ENCODE results near the gene TPO. TPM values are rescaled to one million over a fixed set of nuclear protein-coding genes. Genes with fewer than 3 reads are reported as not detected.

Gene TPO
- total RNA-seq, 4 donors from 2014 or later, result 7.2 to 32.6 (median 16.6) TPM

DNA sequence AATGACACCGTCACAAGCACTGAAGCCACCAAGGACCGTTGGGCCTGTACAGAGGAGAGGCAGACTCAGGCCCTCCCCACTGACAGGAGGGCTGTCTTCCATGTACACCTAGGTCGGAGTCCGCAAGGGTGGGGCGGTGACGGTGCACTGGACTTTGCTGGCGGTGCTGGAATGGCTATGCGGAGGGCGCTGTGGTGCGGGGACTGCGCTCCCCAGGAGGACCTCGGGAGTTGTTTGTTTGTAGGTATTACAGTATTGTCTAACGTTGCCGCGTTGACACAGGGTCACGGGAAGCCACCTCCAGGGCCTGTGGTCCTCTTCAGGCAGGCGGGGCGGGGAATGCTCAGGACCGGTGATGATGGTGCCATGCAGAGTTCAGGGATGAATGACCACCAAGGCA, 126.2 kb downstream of the TPO start:
- H3K4me3 ChIP-seq, result no peak overlapping the region
- no peaks in the 10 kb centered on the region for H3K9me3 ChIP-seq
- H3K27ac ChIP-seq, result no peak overlapping the region
- no peak for DNase-seq (ENCODE audit: low spot score in 2 of 2)
- no peaks in the 10 kb centered on the region for H3K4me1 ChIP-seq
- H3K36me3 ChIP-seq, result no peaks in the 10 kb centered on the region
- no peaks in the 10 kb centered on the region for H3K27me3 ChIP-seq
- 90 to 93% methylated on average over 19 of the region's 19 CpGs for WGBS, 2 donors
- TF ChIP-seq POLR2A (IDR thresholded peaks at IDR 0.05), result no peak
- no peak for TF ChIP-seq EP300 (IDR thresholded peaks at IDR 0.05)

GRCh38 chr2:1539973-1540372, 126.7 kb downstream of the TPO start:
- Histone ChIP-seq H3K36me3 (no peaks in the 10 kb centered on the region), H3K27ac (no peak overlapping the region), H3K9me3 (no peaks in the 10 kb centered on the region), H3K4me1 (no peaks in the 10 kb centered on the region), H3K27me3 (no peaks in the 10 kb centered on the region), H3K4me3 (no peak overlapping the region)
- 82 to 87% methylated on average over 13 of the region's 13 CpGs for WGBS, 2 donors
- TF ChIP-seq CTCF (IDR thresholded peaks at IDR 0.05) (no peak), EP300 (IDR thresholded peaks at IDR 0.05) (no peak), POLR2A (IDR thresholded peaks at IDR 0.05) (no peak)
- DNase-seq (ENCODE audit: low spot score in 2 of 2), result no peak

DNA sequence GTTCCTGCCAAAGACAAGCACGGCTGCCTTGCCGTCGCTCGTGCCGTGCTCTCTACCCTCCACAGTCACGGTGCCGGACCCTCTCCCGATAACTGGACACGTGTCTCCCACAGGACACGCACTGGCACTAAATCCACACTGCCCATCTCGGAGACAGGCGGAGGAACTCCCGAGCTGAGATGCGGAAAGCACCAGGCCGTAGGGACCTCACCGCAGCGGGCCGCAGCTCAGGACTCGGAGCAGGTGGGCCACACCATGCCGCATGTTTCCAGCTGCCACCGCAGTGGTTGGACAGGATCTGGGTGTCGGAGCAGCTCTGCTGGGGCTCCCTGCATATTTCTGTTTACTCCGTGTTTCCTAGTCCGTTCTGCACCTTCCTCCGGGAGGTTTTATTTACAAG, 127.2 kb downstream of the TPO start:
- WGBS, 2 donors, result 84 to 87% methylated on average over 19 to 20 of the region's 25 CpGs
- no peak for DNase-seq (ENCODE audit: low spot score in 2 of 2)
- TF ChIP-seq CTCF (IDR thresholded peaks at IDR 0.05) (no peak), POLR2A (IDR thresholded peaks at IDR 0.05) (no peak), EP300 (IDR thresholded peaks at IDR 0.05) (no peak)

DNA sequence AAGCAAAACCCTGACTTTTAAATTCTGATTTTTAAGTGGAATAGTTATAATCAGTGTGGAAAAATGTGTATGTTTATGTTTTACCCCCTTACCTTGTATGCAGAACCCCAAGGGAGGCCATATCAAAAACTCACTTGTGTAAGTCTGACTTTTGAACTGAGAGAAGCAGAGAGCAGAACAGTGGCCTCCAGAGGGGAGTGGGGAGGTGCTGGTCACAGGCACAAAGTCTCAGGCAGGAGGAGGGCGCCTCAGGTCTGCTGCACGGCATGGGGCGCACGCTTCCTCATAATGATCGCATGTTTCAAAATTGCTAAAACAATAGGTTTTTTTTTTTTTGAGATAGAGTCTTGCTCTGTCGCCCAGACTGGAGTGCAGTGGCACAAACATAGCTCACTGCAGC, 127.8 kb downstream of the TPO start:
- peaks cover 0 to 6% (median 0%) of the 10 kb centered on the region in 4 donors for H3K4me1 ChIP-seq
- H3K27ac ChIP-seq, result no peak overlapping the region
- no peak overlapping the region for H3K4me3 ChIP-seq
- no peak for DNase-seq (ENCODE audit: low spot score in 2 of 2)
- H3K27me3 ChIP-seq, result no peaks in the 10 kb centered on the region
- no peak for TF ChIP-seq CTCF (IDR thresholded peaks at IDR 0.05)
- H3K9me3 ChIP-seq, result no peaks in the 10 kb centered on the region
- WGBS, 2 donors, result 87 to 90% methylated on average over 6 of the region's 6 CpGs
- no peaks in the 10 kb centered on the region for H3K36me3 ChIP-seq

More for the DNA sequence above, 127.2 kb downstream of the TPO start:
- Histone ChIP-seq H3K27ac (no peak overlapping the region), H3K36me3 (no peaks in the 10 kb centered on the region), H3K4me1 (peaks cover 0 to under 1% (median 0%) of the 10 kb centered on the region in 4 donors), H3K4me3 (no peak overlapping the region), H3K27me3 (no peaks in the 10 kb centered on the region), H3K9me3 (no peaks in the 10 kb centered on the region)

DNA sequence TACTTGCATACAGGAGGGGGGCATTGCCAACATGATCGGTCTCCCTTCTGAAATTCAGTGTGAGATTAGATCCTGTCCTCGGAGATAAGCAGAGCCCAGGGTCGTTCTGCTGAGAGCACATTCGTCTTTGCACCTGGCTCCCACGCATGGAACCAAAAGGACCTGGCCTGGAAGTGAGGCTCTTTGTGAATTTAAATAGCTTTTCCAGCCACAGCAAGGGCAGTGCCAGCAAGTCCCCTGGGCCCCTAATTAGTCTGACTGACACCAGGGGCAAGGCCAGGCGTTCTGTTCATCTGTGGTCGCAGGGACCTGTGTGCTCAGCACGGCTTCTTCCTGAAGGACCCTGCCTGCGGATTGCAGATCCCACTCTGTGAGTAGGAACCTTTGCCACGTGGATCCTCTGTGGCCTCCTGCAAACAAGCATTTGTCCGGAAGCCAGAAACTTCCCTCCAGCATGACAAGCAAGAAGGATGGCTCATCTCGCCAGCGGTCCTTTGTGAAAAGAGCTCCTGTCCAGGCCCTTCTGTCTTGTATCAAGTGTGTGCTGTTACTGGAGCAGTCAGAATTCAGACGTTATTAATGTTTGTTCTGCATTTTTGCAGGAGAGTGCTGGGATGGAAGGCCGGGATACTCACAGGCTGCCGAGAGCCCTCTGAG, 128.7 kb downstream of the TPO start:
- 72 to 77% methylated on average over 15 to 16 of the region's 16 CpGs for WGBS, 2 donors
- DNase-seq (ENCODE audit: low spot score in 2 of 2), result no peak
- peaks cover 0 to 9% (median 0%) of the 10 kb centered on the region in 4 donors for H3K4me1 ChIP-seq
- no peak for TF ChIP-seq CTCF (IDR thresholded peaks at IDR 0.05)
- no peak for TF ChIP-seq EP300 (IDR thresholded peaks at IDR 0.05)
- no peak for TF ChIP-seq POLR2A (IDR thresholded peaks at IDR 0.05)
- H3K36me3 ChIP-seq, result no peaks in the 10 kb centered on the region
- H3K4me3 ChIP-seq, result no peak overlapping the region
- H3K9me3 ChIP-seq, result no peaks in the 10 kb centered on the region
- no peaks in the 10 kb centered on the region for H3K27me3 ChIP-seq
- H3K27ac ChIP-seq, result no peak overlapping the region
